NOMO-1 treated with dmso at 0.1 percent for 144 hours (cell line): ENCODE results near the gene SLC35B1.

Source experiments
- DNase-seq: peaks from one replicate; lab custom pipeline; 2025; ENCODE audit not compliant: unreplicated experiment; lab: John Stamatoyannopoulos, UW

The SLC35B1 gene

GRCh38 chr17:49707608-49708514 lies at the start of gene SLC35B1:
Gene SLC35B1, minus strand, starts transcription at chr17:49707964. Its CDS starts 131 bp downstream, at chr17:49707833.
- peak; percentile 99 for DNase-seq

- no peak for DNase-seq
These were observed 49.5 kb upstream of the SLC35B1 start for GRCh38 chr17:49757151-49757777.

GRCh38 chr17:49756323-49757150 lies 48.8 kb upstream of the SLC35B1 start:
- no peak for DNase-seq

- no peak for DNase-seq
These were observed 48.0 kb upstream of the SLC35B1 start for GRCh38 chr17:49755663-49756283.

GRCh38 chr17:49753959-49754391 lies 46.2 kb upstream of the SLC35B1 start:
- DNase-seq, result no peak

GRCh38 chr17:49752508-49752907 lies 44.7 kb upstream of the SLC35B1 start:
- no peak for DNase-seq

GRCh38 chr17:49749730-49750129 lies 42.0 kb upstream of the SLC35B1 start:
- DNase-seq, result no peak

- DNase-seq, result no peak
These were observed 41.0 kb upstream of the SLC35B1 start for GRCh38 chr17:49748791-49749190.

GRCh38 chr17:49748223-49748622 lies 40.5 kb upstream of the SLC35B1 start:
- no peak for DNase-seq

- no peak for DNase-seq
These were observed 39.9 kb upstream of the SLC35B1 start for GRCh38 chr17:49747632-49748031.

GRCh38 chr17:49746791-49747490 lies 39.2 kb upstream of the SLC35B1 start:
- DNase-seq, result no peak

- no peak for DNase-seq
These were observed 37.7 kb upstream of the SLC35B1 start for GRCh38 chr17:49745175-49746139.

- DNase-seq, result no peak
These were observed 34.4 kb upstream of the SLC35B1 start for GRCh38 chr17:49742166-49742638.

GRCh38 chr17:49741692-49742076 lies 33.9 kb upstream of the SLC35B1 start:
- no peak for DNase-seq

- DNase-seq, result peak; percentile 32
These were observed 33.4 kb upstream of the SLC35B1 start for GRCh38 chr17:49741009-49741691.

- peak; percentile 84 for DNase-seq
These were observed 32.0 kb upstream of the SLC35B1 start for GRCh38 chr17:49739641-49740271.

GRCh38 chr17:49738456-49739163 lies 30.8 kb upstream of the SLC35B1 start:
- DNase-seq, result no peak
